AG09319 (cell line): Measurements from ENCODE around the gene KIF26A.

Experiments
- DNase-seq: peaks from one replicate; pipeline ENCODE4 v3.0.0-alpha.2; 2010; ENCODE audit warnings: low read depth; ENCODE audit errors: extremely low read depth
- CTCF ChIP-seq: IDR thresholded peaks from 2 replicates; pipeline ENCODE4 v1.5.1; 2011; ENCODE audit warnings: low read depth, mild to moderate bottlenecking, inconsistent platforms, low read length, moderate library complexity

The KIF26A gene

DNA sequence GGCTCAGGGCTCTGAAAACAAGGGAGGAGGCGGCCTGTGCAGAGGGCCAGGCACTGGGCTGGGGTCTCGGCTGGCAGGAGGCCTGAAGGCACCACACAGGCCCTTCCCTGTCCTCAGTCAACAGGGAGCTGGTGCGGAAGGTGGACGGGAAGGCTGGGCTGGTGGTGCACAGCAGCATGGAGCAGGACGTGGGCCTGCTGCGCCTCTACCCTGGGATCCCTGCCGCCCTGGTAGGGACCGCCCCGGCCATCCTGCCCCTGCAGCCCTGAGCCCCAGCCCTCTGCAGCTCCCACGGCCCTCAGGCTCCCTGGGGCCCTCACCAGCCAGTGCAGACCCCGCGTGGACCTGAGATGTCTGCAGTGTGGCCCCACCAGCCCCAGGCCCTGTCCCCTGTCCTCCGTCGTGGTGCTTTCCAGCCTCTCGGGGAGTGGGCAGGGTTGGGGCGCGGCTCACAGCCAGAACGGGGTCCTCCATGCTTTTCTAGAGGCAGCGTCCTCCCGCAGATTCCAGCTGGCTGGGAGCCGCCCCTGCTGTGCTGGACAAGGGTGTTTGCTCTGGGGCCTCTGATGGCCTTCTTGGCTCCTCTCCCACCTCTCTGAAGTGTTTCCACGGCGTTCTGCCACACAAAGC lies 34.8 kb upstream of the KIF26A start:
- TF ChIP-seq CTCF = no peak
- DNase-seq = no peak

- DNase-seq = no peak
- TF ChIP-seq CTCF = no peak
These were observed 34.1 kb upstream of the KIF26A start for GRCh38 chr14:104104076-104104901.

DNA sequence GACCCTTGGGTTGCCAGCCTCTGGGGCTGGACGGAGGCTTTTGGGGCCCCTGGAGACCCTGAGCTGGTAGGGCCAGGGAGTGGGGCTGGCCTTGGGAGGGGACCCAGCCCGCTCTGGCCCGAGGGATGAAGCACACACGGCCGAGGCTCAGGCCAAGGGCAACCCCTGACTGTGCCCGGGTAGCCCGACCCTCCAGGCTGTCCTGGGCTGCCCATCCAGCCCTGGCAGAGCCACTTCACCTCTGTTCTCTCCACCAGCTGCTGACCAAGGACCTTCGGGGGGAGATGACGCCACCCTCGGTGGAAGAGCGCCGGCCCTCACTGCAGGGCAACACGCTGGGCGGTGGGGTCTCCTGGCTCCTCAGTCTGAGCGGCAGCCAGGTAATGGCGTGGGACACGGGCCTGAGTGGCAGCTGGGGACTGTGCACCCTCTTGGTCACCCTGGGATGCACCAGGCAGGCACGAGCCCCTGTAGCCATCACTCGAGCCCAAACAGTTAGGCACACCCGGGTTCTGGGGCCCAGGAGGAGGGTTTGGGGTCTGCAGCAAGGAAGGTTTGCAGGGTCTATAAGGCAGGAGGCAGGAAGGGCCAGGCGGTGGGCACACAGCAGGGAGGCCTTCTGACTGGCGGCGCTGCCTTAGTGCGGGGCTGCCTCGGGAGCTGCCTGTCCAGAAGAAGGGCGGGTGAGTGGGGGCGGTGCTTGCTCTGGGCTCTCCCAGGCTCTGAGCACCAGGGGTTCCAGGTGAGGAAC lies 33.1 kb upstream of the KIF26A start:
- no peak for DNase-seq
- TF ChIP-seq CTCF = no peak

DNA sequence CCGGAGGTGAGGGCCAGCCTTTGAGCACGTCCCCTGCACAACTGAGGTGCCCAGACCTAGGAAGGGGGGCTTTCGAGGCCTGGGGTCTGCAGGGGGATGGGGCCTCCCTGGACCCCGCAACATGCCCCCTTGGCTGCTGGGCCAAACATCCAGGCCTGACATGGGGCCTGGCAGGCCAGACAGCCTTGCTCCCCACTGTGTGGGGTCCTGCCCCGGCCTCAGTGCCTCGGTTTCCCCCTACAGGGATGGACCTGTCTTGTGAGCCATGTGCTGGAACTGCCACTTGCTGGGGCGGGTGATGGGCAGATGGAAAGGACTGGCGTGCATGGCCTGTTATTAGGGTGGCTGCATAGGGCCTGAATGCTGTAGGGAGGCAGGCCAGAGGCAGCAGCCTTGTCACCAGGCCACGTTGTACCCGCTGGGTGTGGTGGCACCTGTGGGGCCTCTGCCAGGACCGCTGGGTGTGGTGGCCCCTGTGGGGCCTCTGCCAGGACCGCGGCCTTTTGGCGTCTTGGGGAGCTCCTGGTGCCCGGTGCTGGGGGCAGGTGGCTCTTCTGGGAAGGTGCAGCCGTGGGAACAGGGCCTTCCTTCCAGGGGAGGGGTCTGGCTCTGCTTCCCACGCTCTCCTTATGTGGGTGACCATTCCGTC lies 32.4 kb upstream of the KIF26A start:
- no peak for DNase-seq

DNA sequence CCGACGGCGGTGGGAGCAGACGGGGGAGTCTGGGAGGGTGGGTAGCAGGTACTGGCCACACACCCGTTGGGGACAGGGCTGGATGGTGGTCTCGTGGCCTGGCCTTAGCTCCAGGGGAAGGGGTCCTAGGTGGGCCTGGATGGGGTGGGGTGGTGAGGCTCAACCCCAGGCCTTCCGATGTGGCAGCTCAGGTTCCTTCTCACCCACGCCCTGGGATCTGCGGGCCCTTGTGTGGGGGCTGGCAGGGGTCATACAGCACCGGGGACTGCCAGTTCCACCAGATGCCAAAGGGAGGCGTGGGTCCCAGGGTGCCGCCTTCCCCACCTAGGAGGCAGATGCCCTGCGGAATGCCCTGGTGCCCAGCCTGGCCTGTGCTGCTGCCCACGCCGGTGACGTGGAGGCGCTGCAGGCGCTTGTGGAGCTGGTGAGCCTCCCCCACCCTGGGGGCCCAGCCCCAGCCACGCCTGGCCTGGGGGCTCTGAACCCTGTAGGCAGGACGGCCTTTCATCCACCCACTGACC lies 31.9 kb upstream of the KIF26A start:
- TF ChIP-seq CTCF = no peak

More for the DNA sequence above, 32.4 kb upstream of the KIF26A start:
- no peak for TF ChIP-seq CTCF

DNA sequence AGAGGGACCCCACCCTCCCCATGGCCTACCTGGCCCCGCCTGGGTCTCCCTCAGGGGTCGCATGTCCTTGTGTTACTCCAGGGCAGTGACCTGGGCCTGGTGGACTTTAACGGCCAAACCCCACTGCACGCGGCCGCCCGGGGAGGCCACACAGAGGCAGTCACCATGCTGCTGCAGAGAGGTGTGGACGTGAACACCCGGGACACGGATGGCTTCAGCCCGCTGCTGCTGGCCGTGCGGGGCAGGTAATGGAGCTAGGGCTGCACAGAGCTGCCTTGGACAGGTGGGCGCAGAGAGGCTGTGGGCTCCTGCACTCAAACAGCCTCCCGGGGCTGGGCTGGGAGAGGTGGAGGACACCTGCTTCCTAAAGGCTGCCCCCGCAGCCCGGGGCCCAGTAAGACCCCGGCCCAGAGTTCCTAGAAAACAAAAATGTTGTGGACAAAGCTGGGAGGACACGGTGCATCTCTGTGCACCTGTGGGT lies 31.2 kb upstream of the KIF26A start:
- no peak for TF ChIP-seq CTCF
- DNase-seq = no peak

More for the DNA sequence above, 31.9 kb upstream of the KIF26A start:
- DNase-seq = no peak
